Neural cell (in vitro differentiated cells): ENCODE results near the gene ATF6. TPM values are rescaled to one million over a fixed set of nuclear protein-coding genes. Genes with fewer than 3 reads are reported as not detected.

Experiments used
- H2AFZ ChIP-seq: fragments of 200-600, 300-800 bp; sonication (generic), shearing (Covaris generic); 2 replicates; pipeline ENCODE4 v1.6.0; 2014; ENCODE audit warnings: low read depth, mild to moderate bottlenecking, antibody characterized with exemption, low read length, moderate library complexity
- H3F3A ChIP-seq: fragments of 200-600 bp; shearing (Covaris generic); 2 replicates; pipeline ENCODE4 v1.6.1; 2016; ENCODE audit warnings: mild to moderate bottlenecking, moderate library complexity, mixed read lengths, antibody characterized with exemption, low read length; ENCODE audit not compliant: insufficient read depth, poor library complexity, severe bottlenecking
- H3K27ac ChIP-seq: fragments of 200-600, 300-800 bp; sonication (generic), shearing (Covaris generic); 2 replicates; pipeline ENCODE4 v1.5.1; 2014; ENCODE audit warnings: mild to moderate bottlenecking, low read length, moderate library complexity
- H3K27me3 ChIP-seq: fragments of 300-800, 200-600 bp; sonication (generic), shearing (Covaris generic); 2 replicates; pipeline ENCODE4 v1.6.0; 2014; ENCODE audit warnings: mild to moderate bottlenecking, low read depth, low read length, moderate library complexity; ENCODE audit not compliant: insufficient read depth
- H3K36me3 ChIP-seq: fragments of 300-800, 200-600 bp; sonication (generic), shearing (Covaris generic); 2 replicates; pipeline ENCODE4 v1.5.1; 2014; ENCODE audit warnings: mild to moderate bottlenecking, antibody characterized with exemption, low read length, moderate library complexity; ENCODE audit not compliant: insufficient read depth
- H3K4me2 ChIP-seq: fragments of 300-800, 200-600 bp; sonication (generic), shearing (Covaris generic); 2 replicates; pipeline ENCODE4 v1.6.0; 2014; ENCODE audit warnings: mild to moderate bottlenecking, low read length
- H3K4me3 ChIP-seq: fragments of 300-800, 200-600 bp; sonication (generic), shearing (Covaris generic); 2 replicates; pipeline ENCODE4 v1.5.1; 2014; ENCODE audit warnings: mild to moderate bottlenecking, low read length, moderate library complexity
- H3K79me2 ChIP-seq: fragments of 200-600 bp; shearing (Covaris generic); replicated peaks from 2 replicates; pipeline ENCODE4 v1.6.0; 2014; ENCODE audit warnings: mild to moderate bottlenecking, low read length, moderate library complexity; ENCODE audit not compliant: insufficient read depth
- H3K9ac ChIP-seq: fragments of 300-800, 200-600 bp; sonication (generic), shearing (Covaris generic); 2 replicates; pipeline ENCODE4 v1.6.1; 2016; ENCODE audit warnings: mild to moderate bottlenecking, low read length, mixed read lengths
- H3K9me2 ChIP-seq: fragments of 200-600 bp; shearing (Covaris generic); 2 replicates; pipeline ENCODE4 v1.6.1; 2016; ENCODE audit warnings: mild to moderate bottlenecking, low read length, mixed read lengths; ENCODE audit not compliant: insufficient read depth
- H3K9me3 ChIP-seq: fragments of 200-600, 300-800 bp; sonication (generic), shearing (Covaris generic); 2 replicates; pipeline ENCODE4 v1.6.1; 2016; ENCODE audit warnings: mild to moderate bottlenecking, mixed run types, low read length, moderate library complexity, mixed read lengths
- H4K20me1 ChIP-seq: fragments of 200-600 bp; shearing (Covaris generic); 2 replicates; pipeline ENCODE4 v1.6.1; 2016; ENCODE audit warnings: mild to moderate bottlenecking, mixed run types; ENCODE audit not compliant: insufficient read depth
- CTCF ChIP-seq: fragments of 450-650 bp; IDR thresholded peaks from 2 replicates; pipeline ENCODE4 v1.5.1; 2014; ENCODE audit warnings: antibody characterized with exemption, mild to moderate bottlenecking, moderate library complexity; ENCODE audit not compliant: poor library complexity, severe bottlenecking
- EP300 ChIP-seq: fragments of 450-650 bp; conservative IDR thresholded peaks from 2 replicates; pipeline ENCODE4 v1.6.1; 2014; ENCODE audit warnings: antibody characterized with exemption, mild to moderate bottlenecking, moderate library complexity; ENCODE audit not compliant: poor library complexity, severe bottlenecking
- EZH2 ChIP-seq: fragments of 200-600, 300-800 bp; shearing (Covaris generic), sonication (generic); IDR thresholded peaks from 2 replicates; pipeline ENCODE4 v1.6.1; 2014; ENCODE audit warnings: antibody characterized with exemption, low read length, borderline replicate concordance, mild to moderate bottlenecking; ENCODE audit not compliant: insufficient read depth, poor library complexity, severe bottlenecking
- MXI1 ChIP-seq: fragments of 450-650 bp; conservative IDR thresholded peaks from 2 replicates; pipeline ENCODE4 v1.6.1; 2014; ENCODE audit warnings: antibody characterized with exemption, mild to moderate bottlenecking; ENCODE audit not compliant: poor library complexity, severe bottlenecking
- POLR2AphosphoS5 ChIP-seq: IDR thresholded peaks from 2 replicates; pipeline ENCODE4 v1.6.1; 2012
- RAD21 ChIP-seq: fragments of 450-650 bp; conservative IDR thresholded peaks from 2 replicates; pipeline ENCODE4 v1.6.1; 2014; ENCODE audit warnings: antibody characterized with exemption, mild to moderate bottlenecking, moderate library complexity
- REST ChIP-seq: IDR thresholded peaks from 2 replicates; pipeline ENCODE4 v1.6.1; 2012; ENCODE audit warnings: borderline replicate concordance
- SMC3 ChIP-seq: fragments of 450-650 bp; conservative IDR thresholded peaks from 2 replicates; pipeline ENCODE4 v1.6.1; 2014; ENCODE audit warnings: antibody characterized with exemption, mild to moderate bottlenecking, moderate library complexity; ENCODE audit not compliant: poor library complexity
- TAF1 ChIP-seq: IDR thresholded peaks from 2 replicates; pipeline ENCODE4 v1.6.1; 2012; ENCODE audit warnings: low read depth
- polyA plus RNA-seq: library from polyadenylated mRNA; depleted of rRNA; stranded (reverse); fragments of >200 nt; gene quantifications from 2 replicates; pipeline ENCODE4 v1.2.3, GENCODE V29; 2014

The ATF6 gene
- polyA plus RNA-seq, 1 donor from 2014 or later = 16.6 TPM

- no peak overlapping the region for H3K9ac ChIP-seq
- no peaks in the 10 kb centered on the region for H3K9me3 ChIP-seq
- no peaks in the 10 kb centered on the region for H4K20me1 ChIP-seq
- H3F3A ChIP-seq = no peaks in the 10 kb centered on the region
- TF ChIP-seq CTCF = no peak
- no peak for TF ChIP-seq SMC3
- TF ChIP-seq EZH2 = no peak
- no peak for TF ChIP-seq POLR2AphosphoS5
- TF ChIP-seq EP300 = no peak
- no peak for TF ChIP-seq RAD21
- no peak for TF ChIP-seq TAF1
- TF ChIP-seq MXI1 = no peak
- no peak for TF ChIP-seq REST
- H3K9me2 ChIP-seq = no peaks in the 10 kb centered on the region
- no peak overlapping the region for H3K27ac ChIP-seq
- H3K4me3 ChIP-seq = no peak overlapping the region
- H3K36me3 ChIP-seq = no peaks in the 10 kb centered on the region
- H3K27me3 ChIP-seq = no peaks in the 10 kb centered on the region
- no peaks in the 10 kb centered on the region for H3K79me2 ChIP-seq
- no peak overlapping the region for H2AFZ ChIP-seq
- no peak overlapping the region for H3K4me2 ChIP-seq
Observed at GRCh38 chr1:161781995-161782394, 15.9 kb downstream of the ATF6 start.

DNA sequence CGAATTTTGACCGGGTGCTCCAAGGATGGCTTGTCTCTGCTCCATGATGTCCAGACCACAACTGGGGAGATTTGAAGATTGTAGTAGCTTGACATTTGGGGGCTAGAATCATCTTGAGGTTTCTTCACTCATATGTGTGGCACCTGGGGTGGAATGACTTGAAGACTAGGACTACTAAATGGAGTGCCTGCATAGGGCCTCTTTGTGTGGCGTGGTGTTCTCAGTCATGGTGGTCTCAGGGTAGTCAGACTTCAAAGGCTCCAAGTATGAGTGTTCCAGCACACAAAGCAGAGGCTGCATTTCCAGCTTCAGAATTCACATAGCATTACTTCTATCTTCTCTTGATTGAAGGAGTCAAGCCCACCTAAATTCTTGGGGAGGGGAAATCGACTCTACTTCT, 16.8 kb downstream of the ATF6 start:
- Histone ChIP-seq H3K36me3 (no peaks in the 10 kb centered on the region), H2AFZ (no peak overlapping the region)

More for the DNA sequence above, 16.8 kb downstream of the ATF6 start:
- no peaks in the 10 kb centered on the region for H3F3A ChIP-seq
- no peaks in the 10 kb centered on the region for H4K20me1 ChIP-seq
- no peak for TF ChIP-seq POLR2AphosphoS5
- no peak for TF ChIP-seq SMC3
- no peak for TF ChIP-seq MXI1
- no peak for TF ChIP-seq RAD21
- TF ChIP-seq REST = no peak
- TF ChIP-seq EZH2 = no peak
- no peak for TF ChIP-seq CTCF
- no peak for TF ChIP-seq TAF1
- no peak for TF ChIP-seq EP300
- no peak overlapping the region for H3K9ac ChIP-seq
- no peaks in the 10 kb centered on the region for H3K9me2 ChIP-seq
- no peak overlapping the region for H3K27ac ChIP-seq
- no peaks in the 10 kb centered on the region for H3K79me2 ChIP-seq
- no peaks in the 10 kb centered on the region for H3K27me3 ChIP-seq
- H3K4me3 ChIP-seq = no peak overlapping the region
- no peaks in the 10 kb centered on the region for H3K9me3 ChIP-seq
- H3K4me2 ChIP-seq = no peak overlapping the region
